Measurements from ENCODE around the gene L3HYPDH.

The L3HYPDH gene

DNA sequence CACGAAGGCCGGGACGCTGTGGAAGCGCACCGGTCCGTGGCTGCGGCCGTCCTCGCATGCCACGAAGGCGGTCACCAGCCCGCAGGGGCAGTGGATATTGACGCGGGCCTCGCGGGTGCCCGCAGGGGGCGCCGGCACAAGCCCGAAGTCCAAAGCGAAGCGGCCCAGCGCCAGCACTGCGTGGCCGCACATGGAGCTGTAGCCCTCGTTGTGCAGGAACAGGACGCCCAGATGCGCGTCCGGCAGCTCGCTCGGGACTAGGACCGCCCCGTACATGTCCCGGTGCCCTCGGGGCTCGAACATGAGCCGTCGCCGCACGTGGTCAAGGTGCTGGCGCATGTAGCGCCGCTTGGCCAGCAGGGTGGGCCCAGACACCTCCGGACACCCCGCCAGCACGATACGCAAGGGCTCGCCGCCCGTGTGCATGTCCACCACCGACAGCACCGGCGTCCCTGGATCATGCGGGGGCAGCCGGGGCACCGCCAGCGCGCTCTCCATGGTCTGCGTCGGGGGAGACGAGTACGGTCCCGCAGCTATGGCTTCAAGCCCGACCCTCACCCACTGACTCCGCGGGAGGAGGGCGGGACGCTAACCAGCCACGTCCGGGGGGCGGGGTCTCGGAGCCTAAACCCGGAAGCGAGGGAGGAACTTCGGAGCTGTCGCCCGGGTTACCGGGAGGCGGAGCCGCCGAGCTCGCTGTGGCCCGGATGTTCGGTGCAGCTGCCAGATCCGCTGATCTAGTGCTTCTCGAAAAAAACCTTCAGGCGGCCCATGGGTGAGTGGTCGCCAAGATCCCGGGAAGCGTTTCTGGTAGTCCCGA, at the start of gene L3HYPDH, which contains the start of gene JKAMP:
L3HYPDH (minus strand) TSS at position 590 of the 820 bp plus-strand sequence; CDS start at position 498, 92 bp downstream.
JKAMP (plus strand) TSS at position 699 of the 820 bp plus-strand sequence; CDS start at position 772, 73 bp downstream.
- Mint-ChIP-seq H3K4me3 (peak within 1 kb of the TSS; percentile 94), H3K4me1 (peaks cover 74% of the 10 kb centered on the region), H3K27ac (peak within 1 kb of the TSS; percentile 94), H3K36me3 (peaks cover 8% of the 10 kb centered on the region), H3K27me3 (no peaks in the 10 kb centered on the region), H3K9me3 (no peaks in the 10 kb centered on the region)

DNA sequence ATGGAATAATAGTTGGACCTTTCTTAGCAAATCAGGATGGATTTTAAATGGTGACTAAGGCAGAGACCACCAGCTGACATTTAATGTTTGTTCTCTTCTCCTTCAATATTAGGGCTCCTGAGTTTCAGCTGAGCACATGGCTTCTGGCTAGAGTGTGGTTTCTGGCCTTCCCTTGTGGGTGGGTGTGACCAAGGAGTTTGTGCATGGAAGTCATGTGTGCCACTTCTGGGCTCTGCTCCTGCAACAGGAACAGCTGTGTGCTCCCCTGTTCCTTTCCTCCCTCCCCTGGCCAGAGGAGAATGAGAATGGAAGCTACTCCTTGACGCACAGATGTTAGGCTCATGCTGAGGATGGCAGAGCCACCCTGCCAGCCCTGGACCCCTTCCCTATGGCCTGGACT, 48.2 kb upstream of the L3HYPDH start:
- Mint-ChIP-seq H3K4me1 (no peaks in the 10 kb centered on the region), H3K4me3 (no peak overlapping the region), H3K9me3 (peaks cover 6% of the 10 kb centered on the region), H3K27ac (no peak overlapping the region), H3K27me3 (peaks cover 19% of the 10 kb centered on the region), H3K36me3 (no peaks in the 10 kb centered on the region)

DNA sequence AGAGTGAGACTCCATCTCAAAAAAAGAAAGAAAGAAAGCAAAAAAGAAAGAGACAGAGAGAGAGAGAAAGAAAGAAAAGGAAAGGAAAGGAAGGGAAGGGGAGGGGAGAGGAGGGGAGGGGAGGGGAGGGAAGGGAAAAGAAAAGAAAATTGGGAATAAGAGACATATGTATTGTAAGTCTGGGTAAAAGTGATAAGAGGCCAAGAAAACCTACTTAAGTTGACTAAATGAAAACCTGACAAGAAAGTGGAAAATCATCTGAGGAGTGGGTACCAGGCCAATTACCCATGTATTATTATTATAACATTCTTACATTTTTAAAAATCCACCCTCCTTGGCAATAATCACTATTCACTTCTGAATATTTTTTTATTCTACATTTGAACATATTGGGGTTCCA, 46.1 kb upstream of the L3HYPDH start:
- H3K27me3 Mint-ChIP-seq = peaks cover 21% of the 10 kb centered on the region
- no peaks in the 10 kb centered on the region for H3K36me3 Mint-ChIP-seq
- no peak overlapping the region for H3K4me3 Mint-ChIP-seq
- H3K4me1 Mint-ChIP-seq = no peaks in the 10 kb centered on the region
- peaks cover 6% of the 10 kb centered on the region for H3K9me3 Mint-ChIP-seq
- no peak overlapping the region for H3K27ac Mint-ChIP-seq

DNA sequence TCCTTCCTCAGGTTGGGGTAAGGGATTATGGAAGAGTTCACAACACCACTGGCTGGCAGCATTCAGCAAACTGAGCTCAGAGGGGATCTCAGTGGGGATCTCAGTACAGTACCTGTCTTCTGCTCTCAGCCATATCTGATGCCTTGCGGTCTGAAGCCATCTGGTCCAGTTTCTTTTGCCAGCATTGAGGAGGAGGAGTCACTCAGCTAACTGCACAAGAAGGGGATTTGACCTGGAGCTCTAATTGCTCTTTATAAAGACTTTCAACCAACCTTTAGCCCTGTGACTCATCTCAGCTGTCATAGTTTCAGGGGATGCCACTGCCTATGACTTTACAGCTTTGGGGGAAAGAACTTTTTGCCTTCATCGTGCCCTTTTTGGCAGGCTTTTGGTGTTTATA, 45.0 kb upstream of the L3HYPDH start:
- H3K36me3 Mint-ChIP-seq = no peaks in the 10 kb centered on the region
- no peak overlapping the region for H3K27ac Mint-ChIP-seq

DNA sequence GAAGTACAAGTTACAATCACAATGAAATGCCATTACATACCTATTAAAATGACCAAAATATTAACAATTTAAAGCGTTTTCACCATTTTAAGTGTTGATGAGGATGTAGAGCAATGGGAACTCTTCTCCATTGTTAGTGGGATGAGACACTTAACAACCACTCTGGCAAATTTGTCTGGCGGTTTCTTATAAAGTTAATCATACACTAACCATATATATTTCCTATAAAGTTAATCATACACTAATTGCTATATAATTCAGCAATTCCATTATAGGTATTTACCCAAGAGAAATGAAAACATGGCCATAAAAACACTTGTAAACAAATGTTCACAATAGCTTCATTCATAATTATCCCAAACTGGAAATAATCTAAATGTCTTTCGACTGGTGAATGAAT, 36.0 kb upstream of the L3HYPDH start:
- no peak overlapping the region for H3K27ac Mint-ChIP-seq
- peaks cover 5% of the 10 kb centered on the region for H3K27me3 Mint-ChIP-seq
- H3K4me3 Mint-ChIP-seq = no peak overlapping the region
- no peaks in the 10 kb centered on the region for H3K36me3 Mint-ChIP-seq
- H3K9me3 Mint-ChIP-seq = no peaks in the 10 kb centered on the region
- no peaks in the 10 kb centered on the region for H3K4me1 Mint-ChIP-seq

More for the DNA sequence above, 45.0 kb upstream of the L3HYPDH start:
- Mint-ChIP-seq H3K27me3 (peaks cover 21% of the 10 kb centered on the region), H3K9me3 (peaks cover 6% of the 10 kb centered on the region), H3K4me3 (no peak overlapping the region), H3K4me1 (no peaks in the 10 kb centered on the region)

DNA sequence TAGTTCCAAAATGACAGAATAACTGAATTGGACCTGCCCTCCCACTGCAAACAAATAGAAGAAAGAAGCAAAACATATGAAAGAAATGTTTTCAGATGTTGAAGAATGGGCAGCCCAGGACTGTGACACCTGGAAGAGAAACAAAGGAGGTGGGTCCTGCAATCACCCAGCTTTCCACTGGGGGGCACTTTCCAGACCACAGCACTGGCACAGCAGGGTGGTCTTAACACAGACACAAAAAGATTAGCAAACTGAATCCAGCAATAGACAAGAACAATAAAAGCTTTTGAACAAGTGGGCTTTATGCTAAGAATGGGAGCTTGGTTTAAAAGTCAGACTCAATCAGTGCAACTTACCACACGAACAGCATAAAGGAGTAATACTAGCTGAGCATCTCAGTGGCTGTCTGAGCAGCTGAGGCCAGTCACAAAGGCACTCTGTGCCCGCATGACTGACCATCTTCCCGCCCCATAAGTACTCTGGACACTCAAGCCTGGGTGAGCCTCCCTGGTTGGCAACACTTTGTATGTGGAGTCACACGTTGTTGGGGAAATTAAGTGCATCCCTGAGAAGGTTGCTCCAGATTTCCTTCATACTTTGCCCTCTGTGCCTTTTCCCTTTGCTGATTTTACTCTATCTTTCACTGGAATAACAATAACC, 27.8 kb upstream of the L3HYPDH start:
- peaks cover 6% of the 10 kb centered on the region for H3K27me3 Mint-ChIP-seq
- H3K4me3 Mint-ChIP-seq = no peak overlapping the region
- H3K4me1 Mint-ChIP-seq = no peaks in the 10 kb centered on the region
- H3K27ac Mint-ChIP-seq = no peak overlapping the region
- H3K9me3 Mint-ChIP-seq = no peaks in the 10 kb centered on the region
- H3K36me3 Mint-ChIP-seq = no peaks in the 10 kb centered on the region

DNA sequence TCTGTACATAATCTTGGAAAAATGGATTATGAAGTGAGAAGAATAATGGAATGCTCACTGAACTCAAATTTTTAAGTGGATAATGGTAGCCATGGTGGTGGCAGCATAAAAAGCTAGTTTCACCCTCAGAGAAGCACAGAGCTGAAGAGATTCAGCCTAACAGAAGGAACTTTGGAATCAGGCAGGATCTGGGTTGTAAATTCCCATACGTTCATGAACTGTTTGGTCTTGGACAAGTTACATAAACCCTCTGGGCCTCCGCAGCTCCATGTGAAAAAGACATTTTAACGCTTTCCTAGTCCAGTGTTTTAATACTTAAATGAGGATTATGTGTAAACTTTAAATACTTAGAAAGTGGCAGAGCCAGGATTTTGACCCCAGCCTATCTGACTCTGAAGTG, 26.8 kb upstream of the L3HYPDH start:
- H3K9me3 Mint-ChIP-seq = no peaks in the 10 kb centered on the region
- H3K4me1 Mint-ChIP-seq = no peaks in the 10 kb centered on the region
- no peak overlapping the region for H3K4me3 Mint-ChIP-seq
- H3K27ac Mint-ChIP-seq = no peak overlapping the region
- no peaks in the 10 kb centered on the region for H3K36me3 Mint-ChIP-seq
- H3K27me3 Mint-ChIP-seq = peaks cover 5% of the 10 kb centered on the region

DNA sequence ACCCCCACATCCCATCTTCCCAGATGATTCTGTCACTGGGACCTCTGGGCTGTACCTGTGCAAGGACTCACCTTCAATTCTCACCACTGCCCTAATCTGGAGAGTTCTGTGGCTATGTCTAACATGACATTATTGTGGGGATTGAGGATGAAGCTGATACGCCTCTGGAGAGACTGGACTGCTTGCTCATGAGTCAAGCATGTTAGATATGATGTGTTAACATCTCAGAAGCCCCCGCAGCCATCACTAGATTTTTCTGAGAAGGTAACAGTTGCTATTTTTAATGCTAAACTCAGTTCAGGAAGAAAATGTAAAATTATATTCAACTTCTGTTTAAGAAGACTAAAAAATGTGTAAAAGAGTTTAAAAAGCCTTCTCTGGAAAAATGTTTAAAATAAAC, 25.8 kb upstream of the L3HYPDH start:
- Mint-ChIP-seq H3K27me3 (peaks cover 3% of the 10 kb centered on the region), H3K4me3 (no peak overlapping the region), H3K4me1 (no peaks in the 10 kb centered on the region), H3K36me3 (no peaks in the 10 kb centered on the region), H3K9me3 (no peaks in the 10 kb centered on the region), H3K27ac (no peak overlapping the region)

DNA sequence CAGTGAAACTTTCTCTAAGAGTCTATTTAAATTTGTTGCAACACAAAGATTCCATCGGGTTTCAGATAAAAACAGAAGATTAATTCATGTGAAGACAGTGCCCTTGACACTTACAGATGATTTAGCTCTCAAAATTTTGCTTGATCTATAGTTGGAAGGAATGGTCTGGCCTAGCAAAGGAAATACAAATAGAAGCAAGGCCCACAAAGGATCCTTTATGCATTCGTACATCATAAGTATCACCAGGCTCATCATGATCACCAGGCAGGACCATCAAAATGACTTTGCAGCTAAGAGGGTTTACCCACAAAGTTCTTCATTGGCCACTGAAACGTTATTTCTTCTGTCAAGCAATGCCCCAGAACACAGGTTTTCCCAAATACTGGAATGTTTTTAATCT, 24.9 kb upstream of the L3HYPDH start:
- H3K27ac Mint-ChIP-seq = no peak overlapping the region
- peaks cover 9% of the 10 kb centered on the region for H3K4me1 Mint-ChIP-seq
- H3K9me3 Mint-ChIP-seq = no peaks in the 10 kb centered on the region
- H3K27me3 Mint-ChIP-seq = peaks cover 3% of the 10 kb centered on the region
- H3K4me3 Mint-ChIP-seq = no peak overlapping the region
- H3K36me3 Mint-ChIP-seq = peaks cover 1% of the 10 kb centered on the region

DNA sequence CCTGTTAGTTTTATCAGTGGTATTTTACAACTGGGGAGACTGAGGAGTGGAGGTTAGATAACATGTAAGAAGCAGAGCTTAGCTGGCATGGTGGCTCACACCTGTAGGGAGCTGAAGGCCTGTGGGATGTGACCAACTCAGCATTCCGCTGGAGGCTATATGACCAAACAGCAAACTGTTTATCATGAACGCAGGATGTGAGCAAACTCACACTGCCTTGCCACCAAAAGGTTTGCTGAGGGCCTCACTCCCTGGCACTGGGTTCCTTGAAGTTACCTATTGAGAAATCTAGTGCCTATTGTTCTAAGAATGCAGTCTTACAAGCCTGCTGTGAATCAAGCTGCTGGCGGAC, 23.5 kb upstream of the L3HYPDH start:
- H3K9me3 Mint-ChIP-seq = no peaks in the 10 kb centered on the region
- H3K4me3 Mint-ChIP-seq = no peak overlapping the region
- H3K27ac Mint-ChIP-seq = no peak overlapping the region
- peaks cover 13% of the 10 kb centered on the region for H3K4me1 Mint-ChIP-seq
- peaks cover 3% of the 10 kb centered on the region for H3K36me3 Mint-ChIP-seq
- no peaks in the 10 kb centered on the region for H3K27me3 Mint-ChIP-seq

DNA sequence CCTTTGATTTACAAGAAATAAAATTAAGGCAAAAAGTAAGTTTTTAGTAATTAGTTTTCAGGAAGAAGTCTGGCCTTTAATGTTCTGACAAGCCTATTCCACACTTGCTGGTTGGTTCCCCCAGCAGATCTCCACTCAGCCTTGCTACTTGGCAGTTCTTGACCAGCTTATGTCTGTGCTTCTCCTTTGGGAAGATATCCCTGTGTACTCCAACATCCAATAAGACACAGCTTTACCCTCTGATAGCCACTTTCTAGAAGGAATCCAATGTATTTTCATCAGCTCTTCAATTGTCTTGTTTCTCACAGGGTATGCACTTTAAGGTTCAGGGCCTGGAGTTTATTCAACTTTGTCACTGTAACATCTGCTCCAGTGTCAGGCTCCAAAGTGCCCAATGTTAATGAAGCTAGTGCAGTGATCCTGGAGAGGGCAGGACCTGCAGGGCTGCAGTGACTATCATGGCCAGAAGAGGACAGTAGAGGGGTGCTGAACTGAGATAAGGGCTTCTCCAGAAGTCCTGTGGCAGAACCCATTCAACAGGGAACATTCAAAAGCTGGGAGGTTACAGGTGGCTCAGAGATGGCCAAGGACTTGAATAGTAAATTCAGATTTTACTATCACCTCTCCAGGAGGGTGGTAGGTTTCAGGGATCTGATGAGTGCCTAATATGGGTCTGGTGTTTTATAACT, 23.0 kb upstream of the L3HYPDH start:
- Mint-ChIP-seq H3K4me3 (no peak overlapping the region), H3K9me3 (no peaks in the 10 kb centered on the region), H3K36me3 (peaks cover 4% of the 10 kb centered on the region), H3K27ac (no peak overlapping the region), H3K27me3 (no peaks in the 10 kb centered on the region), H3K4me1 (peaks cover 13% of the 10 kb centered on the region)

DNA sequence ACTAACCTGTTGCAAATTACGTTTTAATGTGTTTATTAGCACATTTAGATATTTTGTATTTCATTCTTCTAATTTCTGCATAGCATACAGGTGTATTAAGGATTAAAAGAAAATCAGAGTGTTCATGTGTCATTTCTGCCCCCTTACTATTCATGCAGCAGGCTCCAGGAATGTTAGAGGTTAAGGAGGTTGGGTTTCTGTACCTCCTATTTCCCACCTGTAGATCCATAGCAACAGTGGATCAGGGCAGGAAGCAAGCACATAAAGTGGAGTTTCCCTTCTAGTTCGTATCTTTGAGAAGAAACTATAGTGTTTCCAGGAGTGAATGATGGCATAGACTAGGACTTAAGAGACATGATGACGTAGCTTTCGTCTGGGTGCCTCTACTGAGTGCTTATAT, 19.0 kb upstream of the L3HYPDH start:
- no peaks in the 10 kb centered on the region for H3K27me3 Mint-ChIP-seq
- H3K4me1 Mint-ChIP-seq = peaks cover 21% of the 10 kb centered on the region
- H3K4me3 Mint-ChIP-seq = no peak overlapping the region
- peaks cover 7% of the 10 kb centered on the region for H3K36me3 Mint-ChIP-seq
- no peak overlapping the region for H3K27ac Mint-ChIP-seq
- H3K9me3 Mint-ChIP-seq = no peaks in the 10 kb centered on the region

DNA sequence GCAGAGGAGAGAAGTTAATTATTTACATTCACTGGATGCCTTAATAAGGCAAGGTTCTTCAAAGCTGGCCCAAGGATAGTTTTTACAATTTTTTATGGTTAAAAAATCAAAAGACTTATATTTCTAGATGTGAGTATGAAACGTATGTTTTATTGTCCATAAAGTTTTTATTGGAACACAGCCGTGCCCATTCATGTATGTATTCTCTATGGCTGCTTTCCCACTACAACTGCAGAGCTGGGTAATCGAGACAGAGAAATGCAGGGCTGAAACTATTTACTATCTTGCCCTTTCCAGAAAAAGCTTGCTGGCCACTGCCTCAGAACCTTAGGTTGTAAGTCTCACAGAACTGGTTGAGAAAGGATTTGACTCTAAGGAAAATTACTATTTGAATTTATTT, 16.5 kb upstream of the L3HYPDH start:
- Mint-ChIP-seq H3K36me3 (peaks cover 7% of the 10 kb centered on the region), H3K4me1 (peaks cover 25% of the 10 kb centered on the region), H3K27ac (no peak overlapping the region), H3K27me3 (no peaks in the 10 kb centered on the region), H3K4me3 (no peak overlapping the region), H3K9me3 (no peaks in the 10 kb centered on the region)

DNA sequence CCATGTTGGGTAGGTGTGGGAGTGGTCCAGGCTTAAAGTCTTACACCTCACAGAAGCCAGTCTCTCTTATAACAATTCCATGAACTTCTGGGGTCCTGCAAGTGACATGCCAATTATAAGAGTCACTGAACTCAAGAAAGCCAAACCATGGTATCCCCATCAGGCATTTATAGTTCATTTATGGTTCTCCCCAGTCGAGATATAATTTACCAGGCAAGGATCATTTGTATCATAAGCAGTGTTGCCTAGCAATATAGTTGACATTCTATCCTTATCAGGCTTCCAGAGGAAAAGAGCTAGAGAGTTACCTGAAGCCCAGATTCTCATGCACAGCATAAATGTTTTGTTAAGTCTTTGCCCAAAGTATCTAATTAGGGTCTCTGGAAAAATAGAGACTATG, 8.2 kb upstream of the L3HYPDH start:
- Mint-ChIP-seq H3K4me3 (no peak overlapping the region), H3K36me3 (peaks cover 31% of the 10 kb centered on the region), H3K27ac (no peak overlapping the region), H3K27me3 (no peaks in the 10 kb centered on the region), H3K4me1 (peaks cover 49% of the 10 kb centered on the region), H3K9me3 (no peaks in the 10 kb centered on the region)

DNA sequence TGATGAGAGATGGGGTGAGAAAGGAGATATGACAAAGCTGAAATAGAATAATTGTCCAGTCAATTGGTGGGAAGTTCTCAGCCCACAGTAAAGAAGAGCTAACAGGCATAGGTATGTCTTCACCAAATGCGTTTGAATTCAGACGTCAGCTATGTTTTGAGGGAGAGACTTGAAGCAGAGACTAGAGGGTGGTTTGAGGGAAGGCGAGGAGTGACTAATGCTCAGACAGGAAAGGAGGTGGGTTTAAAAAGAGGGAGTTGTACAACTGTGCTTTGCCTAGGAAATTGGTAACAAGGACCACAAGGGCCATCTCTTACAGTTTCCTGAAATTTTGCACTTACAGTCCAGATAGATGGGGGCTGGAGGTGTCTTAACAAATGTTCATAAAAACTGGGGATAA, 6.5 kb upstream of the L3HYPDH start:
- peaks cover 57% of the 10 kb centered on the region for H3K4me1 Mint-ChIP-seq
- H3K36me3 Mint-ChIP-seq = peaks cover 31% of the 10 kb centered on the region
- H3K27me3 Mint-ChIP-seq = no peaks in the 10 kb centered on the region
- no peak overlapping the region for H3K4me3 Mint-ChIP-seq
- peak overlapping the region; percentile 69 for H3K27ac Mint-ChIP-seq
- no peaks in the 10 kb centered on the region for H3K9me3 Mint-ChIP-seq

DNA sequence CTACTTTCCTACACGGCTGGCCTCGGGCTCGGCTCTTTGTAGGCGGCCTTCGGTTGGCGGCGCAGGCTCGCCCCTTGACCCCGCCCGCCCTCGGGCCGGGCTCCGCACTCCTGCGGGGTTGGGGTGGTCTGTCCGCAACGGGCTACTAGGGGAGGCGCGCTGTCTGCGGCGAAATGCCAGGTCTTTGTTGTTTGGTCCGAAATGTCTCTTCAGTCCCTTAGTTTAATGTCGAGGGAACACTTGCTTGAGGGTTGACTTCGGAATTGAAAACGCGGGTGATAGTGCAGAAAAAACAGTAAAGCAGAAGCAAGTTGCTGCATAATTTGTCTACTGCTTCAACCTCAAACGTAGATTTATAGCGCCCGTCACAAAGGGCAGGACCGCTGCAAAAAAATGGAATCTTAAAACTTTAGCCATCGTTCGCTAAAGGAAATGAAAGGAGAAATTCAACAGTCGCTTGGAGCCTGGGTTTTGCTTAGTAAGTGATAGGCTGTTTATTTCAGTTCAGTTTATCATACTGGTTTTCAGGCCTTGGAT, 499 bp upstream of the L3HYPDH start:
- no peaks in the 10 kb centered on the region for H3K27me3 Mint-ChIP-seq
- H3K4me3 Mint-ChIP-seq = peak overlapping the region; percentile 94
- H3K36me3 Mint-ChIP-seq = peaks cover 13% of the 10 kb centered on the region
- peak overlapping the region; percentile 94 for H3K27ac Mint-ChIP-seq
- peaks cover 80% of the 10 kb centered on the region for H3K4me1 Mint-ChIP-seq
- no peaks in the 10 kb centered on the region for H3K9me3 Mint-ChIP-seq
